Measurements from ENCODE around the gene LMF1. TPM values are rescaled to one million over a fixed set of nuclear protein-coding genes. Genes with fewer than 3 reads are reported as not detected.
"Not testable (repeated sequence)": the region's sequence is repeated elsewhere in the genome, so short reads cannot be mapped to it uniquely, and the experiment has no call there.

LMF1 gene
- total RNA-seq, 1 donor from 2014 or later: 26.2 TPM

DNA sequence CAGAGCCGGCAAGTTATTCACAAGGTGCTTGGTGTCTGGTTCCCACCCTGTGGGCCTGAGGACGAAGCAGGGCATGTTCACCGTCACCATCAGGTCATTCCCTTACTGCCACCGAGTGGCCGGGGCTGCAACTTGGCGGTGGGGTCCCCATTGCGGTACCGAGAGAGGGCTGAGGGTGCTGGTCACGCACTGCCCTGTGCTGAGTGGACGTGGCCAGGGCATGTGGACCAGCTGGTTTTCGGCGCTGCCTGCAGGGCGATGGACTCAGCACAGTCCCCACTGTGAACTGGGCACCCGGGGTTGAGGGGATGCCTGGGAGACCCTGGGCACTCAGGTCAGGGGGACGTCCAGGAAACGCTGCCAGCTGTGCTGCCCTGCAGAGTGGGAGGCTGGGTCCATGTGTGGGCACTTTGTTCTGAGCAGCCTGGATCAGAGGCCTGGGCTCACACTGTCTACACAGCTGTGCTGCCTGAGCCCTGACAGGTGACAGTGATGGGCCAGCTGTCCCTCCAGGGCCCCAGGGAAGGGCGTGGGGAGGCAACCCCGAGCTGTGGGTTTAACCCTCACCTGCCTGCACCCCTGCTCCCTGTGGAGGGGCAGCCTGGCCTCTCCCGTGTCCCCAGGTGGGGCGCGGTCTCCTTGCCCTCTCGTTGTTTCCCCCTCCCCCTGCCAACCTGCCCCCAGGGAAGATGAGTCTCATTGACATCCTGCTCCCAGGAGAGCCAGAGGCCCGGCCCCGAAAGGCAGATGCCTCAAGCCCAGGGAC, 131.0 kb downstream of the LMF1 start:
- Mint-ChIP-seq H3K27ac (no peak overlapping the region), H3K4me3 (ENCODE audit: low read depth) (no peak overlapping the region), H3K9me3 (ENCODE audit: low read depth) (peaks cover 8% of the 10 kb centered on the region), H3K27me3 (no peaks in the 10 kb centered on the region), H3K36me3 (ENCODE audit: insufficient read depth) (peaks cover 1% of the 10 kb centered on the region), H3K4me1 (ENCODE audit: low read depth) (no peaks in the 10 kb centered on the region)
- DNase-seq (ENCODE audit: low spot score, unreplicated experiment): no peak
- TF ChIP-seq, protein P1, sequence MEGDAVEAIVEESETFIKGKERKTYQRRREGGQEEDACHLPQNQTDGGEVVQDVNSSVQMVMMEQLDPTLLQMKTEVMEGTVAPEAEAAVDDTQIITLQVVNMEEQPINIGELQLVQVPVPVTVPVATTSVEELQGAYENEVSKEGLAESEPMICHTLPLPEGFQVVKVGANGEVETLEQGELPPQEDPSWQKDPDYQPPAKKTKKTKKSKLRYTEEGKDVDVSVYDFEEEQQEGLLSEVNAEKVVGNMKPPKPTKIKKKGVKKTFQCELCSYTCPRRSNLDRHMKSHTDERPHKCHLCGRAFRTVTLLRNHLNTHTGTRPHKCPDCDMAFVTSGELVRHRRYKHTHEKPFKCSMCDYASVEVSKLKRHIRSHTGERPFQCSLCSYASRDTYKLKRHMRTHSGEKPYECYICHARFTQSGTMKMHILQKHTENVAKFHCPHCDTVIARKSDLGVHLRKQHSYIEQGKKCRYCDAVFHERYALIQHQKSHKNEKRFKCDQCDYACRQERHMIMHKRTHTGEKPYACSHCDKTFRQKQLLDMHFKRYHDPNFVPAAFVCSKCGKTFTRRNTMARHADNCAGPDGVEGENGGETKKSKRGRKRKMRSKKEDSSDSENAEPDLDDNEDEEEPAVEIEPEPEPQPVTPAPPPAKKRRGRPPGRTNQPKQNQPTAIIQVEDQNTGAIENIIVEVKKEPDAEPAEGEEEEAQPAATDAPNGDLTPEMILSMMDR (IDR thresholded peaks at IDR 0.05; ENCODE audit: unreplicated experiment): no peak

DNA sequence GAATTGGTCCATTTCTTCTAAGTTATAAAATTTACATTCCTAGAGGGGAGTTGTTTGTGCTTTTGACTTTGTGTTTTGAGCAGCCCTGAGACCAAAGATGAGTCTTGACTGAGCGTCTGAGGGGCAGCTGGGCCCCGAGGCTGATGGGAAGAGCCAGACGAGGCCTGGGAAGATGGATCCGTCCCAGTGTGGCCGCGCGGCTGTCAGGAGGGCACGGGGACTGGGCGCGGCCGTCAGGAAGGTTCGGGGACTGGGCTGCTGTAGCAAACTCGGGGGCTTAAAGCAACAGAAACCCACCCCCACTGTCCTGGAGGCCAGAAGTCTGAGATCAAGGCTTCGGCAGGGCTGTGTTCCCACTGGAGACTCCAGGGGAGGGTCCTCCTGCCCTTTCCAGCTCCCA, 132.0 kb downstream of the LMF1 start:
- Mint-ChIP-seq H3K4me3 (ENCODE audit: low read depth) (no peak overlapping the region), H3K9me3 (ENCODE audit: low read depth) (peaks cover 8% of the 10 kb centered on the region), H3K4me1 (ENCODE audit: low read depth) (no peaks in the 10 kb centered on the region), H3K36me3 (ENCODE audit: insufficient read depth) (peaks cover 1% of the 10 kb centered on the region), H3K27ac (no peak overlapping the region), H3K27me3 (peaks cover 3% of the 10 kb centered on the region)
- TF ChIP-seq, protein P1 (IDR thresholded peaks at IDR 0.05; ENCODE audit: unreplicated experiment): no peak
- DNase-seq (ENCODE audit: low spot score, unreplicated experiment): no peak

DNA sequence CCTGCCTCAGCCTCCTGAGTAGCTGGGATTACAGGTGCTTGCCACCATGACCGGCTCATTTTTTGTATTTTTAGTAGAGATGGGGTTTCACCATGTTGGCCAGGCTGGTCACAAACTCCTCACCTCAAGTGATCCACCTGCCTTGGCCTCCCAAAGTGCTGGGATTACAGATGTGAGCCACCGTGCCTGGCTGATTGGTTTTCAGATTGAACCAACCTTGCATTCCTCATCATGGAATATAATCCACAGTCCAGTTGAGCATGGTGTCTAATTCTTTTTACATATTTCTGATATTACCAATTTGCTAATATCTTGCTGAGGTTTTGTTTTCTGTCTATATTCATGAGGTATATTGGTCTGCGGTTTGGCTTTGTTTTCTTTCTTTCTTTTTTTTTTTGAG, 134.0 kb downstream of the LMF1 start:
- H3K9me3 Mint-ChIP-seq (ENCODE audit: low read depth); H3K27me3 Mint-ChIP-seq; DNase-seq (ENCODE audit: low spot score, unreplicated experiment); H3K27ac Mint-ChIP-seq; H3K4me3 Mint-ChIP-seq (ENCODE audit: low read depth); H3K36me3 Mint-ChIP-seq (ENCODE audit: insufficient read depth); H3K4me1 Mint-ChIP-seq (ENCODE audit: low read depth): not testable (repeated sequence)

DNA sequence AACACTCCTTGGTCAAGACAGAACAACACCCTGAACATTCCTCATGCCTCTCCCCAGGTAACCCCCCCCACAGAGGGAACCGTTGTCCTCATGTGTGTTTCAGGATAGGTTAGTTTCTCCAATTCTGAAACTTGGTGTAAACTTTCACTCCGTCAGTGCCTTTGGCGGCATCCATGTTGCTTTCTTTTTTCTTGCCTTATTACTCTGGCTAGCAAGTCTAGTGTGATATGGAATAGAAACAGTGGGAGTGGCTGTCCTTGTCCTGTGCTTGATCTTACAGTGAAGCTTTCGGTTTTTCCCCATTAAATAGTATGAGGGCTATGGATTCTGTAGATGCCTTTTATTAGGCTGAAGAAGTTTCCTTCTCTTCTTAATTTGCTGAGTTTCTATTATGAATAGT, 134.6 kb downstream of the LMF1 start:
- H3K9me3 Mint-ChIP-seq (ENCODE audit: low read depth): peaks cover 8% of the 10 kb centered on the region
- TF ChIP-seq, protein P1 (IDR thresholded peaks at IDR 0.05; ENCODE audit: unreplicated experiment): no peak
- no peak overlapping the region for H3K4me3 Mint-ChIP-seq (ENCODE audit: low read depth)
- no peak overlapping the region for H3K27ac Mint-ChIP-seq
- peaks cover 3% of the 10 kb centered on the region for H3K27me3 Mint-ChIP-seq
- peaks cover 1% of the 10 kb centered on the region for H3K36me3 Mint-ChIP-seq (ENCODE audit: insufficient read depth)
- no peaks in the 10 kb centered on the region for H3K4me1 Mint-ChIP-seq (ENCODE audit: low read depth)
- DNase-seq (ENCODE audit: low spot score, unreplicated experiment): no peak

DNA sequence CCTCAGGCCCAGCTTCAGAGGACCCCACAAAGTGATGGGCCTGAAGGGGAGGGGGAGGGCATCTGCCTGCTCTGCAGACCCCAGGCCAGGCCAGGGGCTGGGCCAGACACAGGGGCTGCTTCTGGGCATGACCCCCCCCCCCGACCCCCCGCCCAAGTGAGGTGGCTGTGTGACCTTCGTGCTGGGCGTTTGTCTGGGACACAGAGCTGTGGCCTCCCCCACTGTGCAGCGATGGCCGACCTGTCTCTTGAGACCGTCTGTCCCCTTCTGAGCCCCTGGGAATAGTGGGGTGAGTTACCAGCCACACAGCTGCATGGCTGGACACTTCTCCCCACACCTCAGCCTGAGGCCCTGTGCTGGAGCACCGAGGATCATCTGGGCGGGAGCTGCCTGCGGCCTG, 135.4 kb downstream of the LMF1 start:
- DNase-seq (ENCODE audit: low spot score, unreplicated experiment): no peak
- Mint-ChIP-seq H3K4me3 (ENCODE audit: low read depth) (no peak overlapping the region), H3K36me3 (ENCODE audit: insufficient read depth) (peaks cover 1% of the 10 kb centered on the region), H3K27me3 (peaks cover 3% of the 10 kb centered on the region), H3K27ac (no peak overlapping the region), H3K9me3 (ENCODE audit: low read depth) (peaks cover 8% of the 10 kb centered on the region), H3K4me1 (ENCODE audit: low read depth) (no peaks in the 10 kb centered on the region)
- TF ChIP-seq, protein P1 (IDR thresholded peaks at IDR 0.05; ENCODE audit: unreplicated experiment): no peak

DNA sequence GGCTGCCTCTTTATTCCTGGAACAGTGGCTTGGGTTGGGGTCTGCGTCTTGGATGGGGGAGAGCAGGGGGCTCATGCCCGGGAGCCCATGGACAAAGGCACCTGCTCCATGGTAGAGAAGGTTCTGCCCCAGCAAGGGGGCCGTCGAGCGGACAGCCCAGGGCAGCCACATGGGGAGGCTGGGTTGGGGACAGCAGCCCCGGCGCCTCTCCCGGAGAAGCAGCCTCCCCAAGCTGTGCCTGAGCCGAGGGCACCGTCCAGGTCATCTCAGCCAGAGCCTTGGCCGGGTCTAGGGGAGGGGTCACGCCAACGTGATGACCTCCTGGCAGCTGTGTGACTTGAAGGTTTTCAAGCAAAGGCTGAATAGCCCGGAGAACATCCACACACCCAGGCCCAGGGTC, 137.4 kb downstream of the LMF1 start:
- Mint-ChIP-seq H3K27me3 (peaks cover 3% of the 10 kb centered on the region), H3K9me3 (ENCODE audit: low read depth) (peaks cover 8% of the 10 kb centered on the region), H3K4me3 (ENCODE audit: low read depth) (no peak overlapping the region), H3K4me1 (ENCODE audit: low read depth) (no peaks in the 10 kb centered on the region), H3K27ac (no peak overlapping the region), H3K36me3 (ENCODE audit: insufficient read depth) (peaks cover 1% of the 10 kb centered on the region)
- TF ChIP-seq, protein P1 (IDR thresholded peaks at IDR 0.05; ENCODE audit: unreplicated experiment): no peak
- no peak for DNase-seq (ENCODE audit: low spot score, unreplicated experiment)

Measured in progenitor cell of endocrine pancreas (in vitro differentiated cells).